ENCODE results near the gene ANXA2.

- TF ChIP-seq CTCF (IDR thresholded peaks at IDR 0.05) (no peak), MXI1 (IDR thresholded peaks at IDR 0.05; ENCODE audit: low read depth, low read length) (no peak)
Observed at GRCh38 chr15:60338810-60339209, 59.0 kb downstream of the ANXA2 start.
